Liver (tissue), 3 donors: ENCODE measurements around the gene ANKRD44.

Source experiments
- ATF3 ChIP-seq: IDR thresholded peaks from 2 replicates; pipeline ENCODE4 v1.6.1; 2016; ENCODE audit warnings: antibody characterized with exemption
- CTCF ChIP-seq: fragments of 150-350 bp; IDR thresholded peaks from 2 replicates; pipeline ENCODE4 v1.5.1; 2017; ENCODE audit warnings: improper control_type of control experiment, low read depth, low read length; ENCODE audit not compliant: missing input control
- EGR1 ChIP-seq, 2 donors: IDR thresholded peaks; 2 replicates each; pipeline ENCODE4 v1.6.1; 2016 to 2018; ENCODE audit warnings: antibody characterized with exemption in 2 of 2, low read depth in 2 of 2
- FOXA1 ChIP-seq: IDR thresholded peaks from 2 replicates; pipeline ENCODE4 v1.6.1; 2016; ENCODE audit warnings: antibody characterized with exemption
- GABPA ChIP-seq, 2 donors: IDR thresholded peaks in 1 of 2; conservative IDR thresholded peaks in 1 of 2; 2 replicates each; pipeline ENCODE4 v1.6.1; 2016; ENCODE audit warnings: antibody characterized with exemption in 2 of 2, mild to moderate bottlenecking in 1 of 2, moderate library complexity in 1 of 2
- JUND ChIP-seq, 2 donors: IDR thresholded peaks; 2 replicates each; pipeline ENCODE4 v1.6.1; 2016; ENCODE audit warnings: antibody characterized with exemption in 2 of 2
- MAX ChIP-seq: IDR thresholded peaks from 2 replicates; pipeline ENCODE4 v1.6.1; 2016; ENCODE audit warnings: antibody characterized with exemption
- RXRA ChIP-seq, 2 donors: IDR thresholded peaks; 2 replicates each; pipeline ENCODE4 v1.6.1; 2017 to 2018; ENCODE audit warnings: antibody characterized with exemption in 2 of 2, mild to moderate bottlenecking in 1 of 2
- TAF1 ChIP-seq: conservative IDR thresholded peaks from 2 replicates; pipeline ENCODE4 v1.6.1; 2016; ENCODE audit warnings: antibody characterized with exemption, mild to moderate bottlenecking
- YY1 ChIP-seq: IDR thresholded peaks from 2 replicates; pipeline ENCODE4 v1.6.1; 2016; ENCODE audit warnings: antibody characterized with exemption, mild to moderate bottlenecking
- TF ChIP-seq, protein P1 (sequence below): IDR thresholded peaks from 2 replicates; pipeline ENCODE4 v1.6.1; 2016; ENCODE audit warnings: antibody characterized with exemption, mild to moderate bottlenecking
- donor health status: healthy.
- donor health status: healthy.

DNA sequence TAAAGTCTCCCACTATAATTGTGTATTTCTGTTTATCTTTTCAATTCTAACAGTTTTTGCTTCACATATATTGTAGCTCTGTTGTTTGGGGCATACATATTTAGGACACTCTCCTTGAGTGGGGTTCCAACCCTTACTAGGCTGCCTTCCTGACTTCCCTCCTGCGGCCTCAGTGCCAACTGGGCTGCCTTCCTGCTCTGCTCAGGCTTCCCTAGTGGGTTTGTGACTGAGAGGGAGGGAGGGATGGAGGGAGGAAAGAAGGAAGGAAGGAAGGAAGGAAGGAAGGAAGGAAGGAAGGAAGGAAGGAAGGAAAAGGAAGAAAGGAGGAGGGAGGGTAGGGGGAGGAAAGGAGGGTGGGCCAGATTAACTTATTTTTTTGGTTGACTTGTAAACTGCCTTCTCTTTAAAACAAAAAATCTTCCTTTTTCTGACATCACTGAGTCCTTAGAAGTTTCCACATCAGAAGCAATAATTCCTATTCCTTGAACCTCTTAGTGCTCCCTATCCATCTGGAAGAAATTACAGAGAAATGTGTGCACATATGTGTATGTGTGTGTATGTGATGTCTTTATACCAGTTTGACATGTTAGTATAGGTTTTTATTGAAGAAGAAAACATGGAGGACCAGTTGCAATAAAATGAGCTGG lies 238.7 kb downstream of the ANKRD44 start:
- TF ChIP-seq CTCF (no peak), ATF3 (no peak), FOXA1 (no peak), GABPA (IDR thresholded peaks at IDR 0.05 in 1 of 2, conservative IDR thresholded peaks at IDR 0.05 in 1 of 2) (no peak), JUND (IDR thresholded peaks at IDR 0.05) (no peak), EGR1 (IDR thresholded peaks at IDR 0.05; ENCODE audit: low read depth in 2 of 2) (no peak), RXRA (IDR thresholded peaks at IDR 0.05) (no peak), YY1 (no peak), MAX (no peak), TAF1 (no peak)
- TF ChIP-seq, protein P1, sequence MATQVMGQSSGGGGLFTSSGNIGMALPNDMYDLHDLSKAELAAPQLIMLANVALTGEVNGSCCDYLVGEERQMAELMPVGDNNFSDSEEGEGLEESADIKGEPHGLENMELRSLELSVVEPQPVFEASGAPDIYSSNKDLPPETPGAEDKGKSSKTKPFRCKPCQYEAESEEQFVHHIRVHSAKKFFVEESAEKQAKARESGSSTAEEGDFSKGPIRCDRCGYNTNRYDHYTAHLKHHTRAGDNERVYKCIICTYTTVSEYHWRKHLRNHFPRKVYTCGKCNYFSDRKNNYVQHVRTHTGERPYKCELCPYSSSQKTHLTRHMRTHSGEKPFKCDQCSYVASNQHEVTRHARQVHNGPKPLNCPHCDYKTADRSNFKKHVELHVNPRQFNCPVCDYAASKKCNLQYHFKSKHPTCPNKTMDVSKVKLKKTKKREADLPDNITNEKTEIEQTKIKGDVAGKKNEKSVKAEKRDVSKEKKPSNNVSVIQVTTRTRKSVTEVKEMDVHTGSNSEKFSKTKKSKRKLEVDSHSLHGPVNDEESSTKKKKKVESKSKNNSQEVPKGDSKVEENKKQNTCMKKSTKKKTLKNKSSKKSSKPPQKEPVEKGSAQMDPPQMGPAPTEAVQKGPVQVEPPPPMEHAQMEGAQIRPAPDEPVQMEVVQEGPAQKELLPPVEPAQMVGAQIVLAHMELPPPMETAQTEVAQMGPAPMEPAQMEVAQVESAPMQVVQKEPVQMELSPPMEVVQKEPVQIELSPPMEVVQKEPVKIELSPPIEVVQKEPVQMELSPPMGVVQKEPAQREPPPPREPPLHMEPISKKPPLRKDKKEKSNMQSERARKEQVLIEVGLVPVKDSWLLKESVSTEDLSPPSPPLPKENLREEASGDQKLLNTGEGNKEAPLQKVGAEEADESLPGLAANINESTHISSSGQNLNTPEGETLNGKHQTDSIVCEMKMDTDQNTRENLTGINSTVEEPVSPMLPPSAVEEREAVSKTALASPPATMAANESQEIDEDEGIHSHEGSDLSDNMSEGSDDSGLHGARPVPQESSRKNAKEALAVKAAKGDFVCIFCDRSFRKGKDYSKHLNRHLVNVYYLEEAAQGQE = no peak
